SK-N-SH treated with all-trans-retinoic acid at 6 μM for 48 hours (cell line): ENCODE data around the gene PMM2.

Experiments
- ARNTL ChIP-seq: fragments of 450-650 bp; formaldehyde crosslinking; IDR thresholded peaks from 2 replicates; pipeline ENCODE4 v1.5.0; 2020; ENCODE audit warnings: low read depth, mild to moderate bottlenecking, moderate library complexity, borderline replicate concordance
- ESRRG ChIP-seq: fragments of 250-450 bp; sonication (Bioruptor Pico); IDR thresholded peaks from 2 replicates; pipeline ENCODE4 v1.6.1; 2021; ENCODE audit warnings: mild to moderate bottlenecking
- GLIS3 ChIP-seq: fragments of 250-450 bp; sonication (Bioruptor Pico); IDR thresholded peaks from 2 replicates; pipeline ENCODE4 v1.5.0; 2020; ENCODE audit warnings: mild to moderate bottlenecking, moderate library complexity
- PPARA ChIP-seq: fragments of 250-450 bp; sonication (Bioruptor Pico); IDR thresholded peaks from 2 replicates; pipeline ENCODE4 v1.5.0; 2020; ENCODE audit warnings: mild to moderate bottlenecking, borderline replicate concordance
- RARB ChIP-seq: fragments of 250-450 bp; sonication (Bioruptor Pico); IDR thresholded peaks from 2 replicates; pipeline ENCODE4 v1.8.0; 2021; ENCODE audit warnings: mild to moderate bottlenecking, moderate library complexity
- SNAI2 ChIP-seq: fragments of 250-450 bp; sonication (Bioruptor Pico); IDR thresholded peaks from 2 replicates; pipeline ENCODE4 v1.5.0; 2020; ENCODE audit warnings: mild to moderate bottlenecking, moderate library complexity
- TCF4 ChIP-seq: fragments of 250-450 bp; sonication (Bioruptor Pico); IDR thresholded peaks from 2 replicates; pipeline ENCODE4 v1.8.0; 2021; ENCODE audit warnings: mild to moderate bottlenecking, moderate library complexity, borderline replicate concordance
- TOX ChIP-seq: fragments of 250-450 bp; sonication (Bioruptor Pico); IDR thresholded peaks from 2 replicates; pipeline ENCODE4 v1.8.0; 2021; ENCODE audit warnings: mild to moderate bottlenecking, moderate library complexity, borderline replicate concordance
- ZC3H10 ChIP-seq: fragments of 250-450 bp; sonication (Bioruptor Pico); IDR thresholded peaks from 2 replicates; pipeline ENCODE4 v1.5.1; 2021; ENCODE audit warnings: mild to moderate bottlenecking, moderate library complexity
- ZFP3 ChIP-seq: fragments of 250-450 bp; sonication (Bioruptor Pico); IDR thresholded peaks from 2 replicates; pipeline ENCODE4 v1.5.0; 2020; ENCODE audit warnings: mild to moderate bottlenecking, moderate library complexity
- ZFP30 ChIP-seq: fragments of 450-650 bp; formaldehyde crosslinking; IDR thresholded peaks from 2 replicates; pipeline ENCODE4 v1.5.0; 2022; ENCODE audit warnings: mild to moderate bottlenecking, moderate library complexity
- ZNF70 ChIP-seq: fragments of 450-650 bp; formaldehyde crosslinking; IDR thresholded peaks from 2 replicates; pipeline ENCODE4 v1.5.0; 2020; ENCODE audit warnings: mild to moderate bottlenecking, moderate library complexity
- TF ChIP-seq, protein P1 (sequence below): fragments of 250-450 bp; sonication (Bioruptor Pico); IDR thresholded peaks from 2 replicates; pipeline ENCODE4 v1.8.0; 2020; ENCODE audit warnings: mild to moderate bottlenecking, moderate library complexity, borderline replicate concordance
- TF ChIP-seq, protein P2 (sequence below): fragments of 250-450 bp; sonication (Bioruptor Pico); IDR thresholded peaks from 2 replicates; pipeline ENCODE4 v1.5.1; 2020; ENCODE audit warnings: low read depth, mild to moderate bottlenecking, moderate library complexity

GRCh38 chr16:8848939-8849391, 51.3 kb downstream of the PMM2 start:
- TF ChIP-seq ESRRG (CRISPR knock-in tag) (no peak), TCF4 (CRISPR knock-in tag) (no peak), ZNF70 (no peak), PPARA (CRISPR knock-in tag) (no peak), GLIS3 (CRISPR knock-in tag) (no peak), RARB (no peak), SNAI2 (no peak), ZC3H10 (no peak), ZFP30 (CRISPR knock-in tag) (no peak), TOX (no peak), ARNTL (no peak), ZFP3 (CRISPR knock-in tag) (no peak)
- TF ChIP-seq, protein P1, sequence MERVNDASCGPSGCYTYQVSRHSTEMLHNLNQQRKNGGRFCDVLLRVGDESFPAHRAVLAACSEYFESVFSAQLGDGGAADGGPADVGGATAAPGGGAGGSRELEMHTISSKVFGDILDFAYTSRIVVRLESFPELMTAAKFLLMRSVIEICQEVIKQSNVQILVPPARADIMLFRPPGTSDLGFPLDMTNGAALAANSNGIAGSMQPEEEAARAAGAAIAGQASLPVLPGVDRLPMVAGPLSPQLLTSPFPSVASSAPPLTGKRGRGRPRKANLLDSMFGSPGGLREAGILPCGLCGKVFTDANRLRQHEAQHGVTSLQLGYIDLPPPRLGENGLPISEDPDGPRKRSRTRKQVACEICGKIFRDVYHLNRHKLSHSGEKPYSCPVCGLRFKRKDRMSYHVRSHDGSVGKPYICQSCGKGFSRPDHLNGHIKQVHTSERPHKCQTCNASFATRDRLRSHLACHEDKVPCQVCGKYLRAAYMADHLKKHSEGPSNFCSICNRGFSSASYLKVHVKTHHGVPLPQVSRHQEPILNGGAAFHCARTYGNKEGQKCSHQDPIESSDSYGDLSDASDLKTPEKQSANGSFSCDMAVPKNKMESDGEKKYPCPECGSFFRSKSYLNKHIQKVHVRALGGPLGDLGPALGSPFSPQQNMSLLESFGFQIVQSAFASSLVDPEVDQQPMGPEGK (CRISPR knock-in tag), result no peak
- TF ChIP-seq, protein P2, sequence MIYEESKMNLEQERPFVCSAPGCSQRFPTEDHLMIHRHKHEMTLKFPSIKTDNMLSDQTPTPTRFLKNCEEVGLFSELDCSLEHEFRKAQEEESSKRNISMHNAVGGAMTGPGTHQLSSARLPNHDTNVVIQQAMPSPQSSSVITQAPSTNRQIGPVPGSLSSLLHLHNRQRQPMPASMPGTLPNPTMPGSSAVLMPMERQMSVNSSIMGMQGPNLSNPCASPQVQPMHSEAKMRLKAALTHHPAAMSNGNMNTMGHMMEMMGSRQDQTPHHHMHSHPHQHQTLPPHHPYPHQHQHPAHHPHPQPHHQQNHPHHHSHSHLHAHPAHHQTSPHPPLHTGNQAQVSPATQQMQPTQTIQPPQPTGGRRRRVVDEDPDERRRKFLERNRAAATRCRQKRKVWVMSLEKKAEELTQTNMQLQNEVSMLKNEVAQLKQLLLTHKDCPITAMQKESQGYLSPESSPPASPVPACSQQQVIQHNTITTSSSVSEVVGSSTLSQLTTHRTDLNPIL (CRISPR knock-in tag), result no peak
